CD4-positive, alpha-beta memory T cell (primary cell): ENCODE results near the gene ERBB3. TPM values are rescaled to one million over a fixed set of nuclear protein-coding genes. Genes with fewer than 3 reads are reported as not detected.

Experiments used
- CTCF ChIA-PET: fragments of 350-600 bp; sonication (Branson Sonifier 250); formaldehyde crosslinking; loops from one replicate; lab custom pipeline; 2021; ENCODE audit warnings: inconsistent platforms; ENCODE audit not compliant: partially characterized antibody; lab: Charles Lee
- POLR2A ChIA-PET: fragments of 350-600 bp; sonication (Branson Sonifier 250); formaldehyde crosslinking; loops from one replicate; lab custom pipeline; 2021; ENCODE audit not compliant: partially characterized antibody; lab: Charles Lee
- DNase-seq, 5 donors: peaks; one replicate each; pipeline versions ENCODE4 v3.0.0 to v3.0.0-alpha.2; 2020 to 2022; ENCODE audit warnings: mixed read lengths in 1 of 5
- H3K27ac ChIP-seq: one replicate; pipeline ENCODE4 v1.7.0; 2013; ENCODE audit warnings: low read depth, low read length
- H3K27me3 ChIP-seq: 2 replicates; pipeline ENCODE4 v1.7.0; 2013; ENCODE audit warnings: mild to moderate bottlenecking, low read length, moderate library complexity; ENCODE audit not compliant: insufficient read depth
- H3K36me3 ChIP-seq: 2 replicates; pipeline ENCODE4 v1.7.0; 2013; ENCODE audit warnings: mild to moderate bottlenecking, low read length, moderate library complexity; ENCODE audit not compliant: insufficient read depth
- H3K4me1 ChIP-seq: 2 replicates; pipeline ENCODE4 v1.7.0; 2013; ENCODE audit warnings: mild to moderate bottlenecking, low read length, moderate library complexity; ENCODE audit not compliant: insufficient read depth
- H3K4me3 ChIP-seq, 2 donors: one replicate each; pipeline ENCODE4 v1.7.0; 2013; ENCODE audit warnings: low read length in 2 of 2, mild to moderate bottlenecking in 1 of 2
- H3K9me3 ChIP-seq, 2 donors: one replicate each; pipeline ENCODE4 v1.7.0; 2013; ENCODE audit warnings: low read length in 2 of 2, control low read depth in 1 of 2; ENCODE audit not compliant: control insufficient read depth in 1 of 2
- H3K27ac Mint-ChIP-seq, 7 donors: one replicate each; pipeline ENCODE4 v1.8.0; 2020 to 2021; ENCODE audit warnings: mixed read lengths in 7 of 7, mild to moderate bottlenecking in 6 of 7, inconsistent platforms in 3 of 7, moderate library complexity in 3 of 7
- H3K27me3 Mint-ChIP-seq, 2 donors: one replicate each; pipeline ENCODE4 v1.8.0; 2020 to 2021; ENCODE audit warnings: mixed read lengths in 2 of 2
- H3K36me3 Mint-ChIP-seq, 2 donors: one replicate each; pipeline ENCODE4 v1.8.0; 2020 to 2021; ENCODE audit warnings: mixed read lengths in 2 of 2, inconsistent platforms in 1 of 2, mild to moderate bottlenecking in 1 of 2
- H3K4me1 Mint-ChIP-seq, 4 donors: one replicate each; pipeline ENCODE4 v1.8.0; 2020 to 2021; ENCODE audit warnings: mixed read lengths in 4 of 4, mild to moderate bottlenecking in 1 of 4
- H3K4me3 Mint-ChIP-seq, 8 donors: one replicate each; pipeline ENCODE4 v1.8.0; 2020 to 2021; ENCODE audit warnings: mixed read lengths in 8 of 8, mild to moderate bottlenecking in 7 of 8, moderate library complexity in 6 of 8, inconsistent platforms in 3 of 8
- H3K9me3 Mint-ChIP-seq, 8 donors: one replicate each; pipeline ENCODE4 v1.8.0; 2020 to 2021; ENCODE audit warnings: mixed read lengths in 8 of 8, mild to moderate bottlenecking in 5 of 8, inconsistent platforms in 3 of 8, moderate library complexity in 1 of 8
- intact Hi-C: fragments of 100-400 bp; cut with micrococcal nuclease; formaldehyde crosslinking; loops from one replicate; pipeline ENCODE4 v1.15.1; 2023
- polyA plus RNA-seq, 2 donors: library from polyadenylated mRNA; unstranded; fragments of 300-500 nt; fragmentation: Illumina TruSeq; gene quantifications; one replicate each; pipeline ENCODE4 v1.2.3, GENCODE V29; 2021
- total RNA-seq, 2 experiments: library from RNA; stranded (reverse); gene quantifications; one replicate each; pipeline ENCODE4 v1.2.3, GENCODE V29; 2021

Gene ERBB3
- total and polyA plus RNA-seq, 4 experiments from 2014 or later = 0.61 to 6.9 (median 3.3) TPM

- POLR2A ChIA-PET = interaction anchor here (1.0 to 4.0 kb wide), 4 partner anchors 15 to 46 kb away, joined by 3 to 16 read pairs (median 8); partner anchors contain the start of genes SMARCC2 and ZC3H10
- CTCF ChIA-PET = interaction anchor here (1.2 to 5.9 kb wide), 5 partner anchors 9 to 47 kb away, joined by 4 to 22 read pairs (median 12); partner anchors contain the start of genes ESYT1, MYL6B and SMARCC2
- no peak overlapping the region for H3K4me3 ChIP-seq
- Mint-ChIP-seq H3K9me3 (no peaks in the 10 kb centered on the region), H3K27me3 (no peaks in the 10 kb centered on the region), H3K4me1 (peaks cover 39 to 70% (median 54%) of the 10 kb centered on the region in 4 donors), H3K36me3 (peaks cover 71 to 74% of the 10 kb centered on the region in 2 donors), H3K27ac (peak overlapping the region in 6 of 7 donors; percentile 42 to 86 (median 64)), H3K4me3 (no peak overlapping the region)
- intact Hi-C loops = no loop called here
- no peaks in the 10 kb centered on the region for H3K27me3 ChIP-seq
- peaks cover 56% of the 10 kb centered on the region for H3K4me1 ChIP-seq
- H3K9me3 ChIP-seq = no peaks in the 10 kb centered on the region
- H3K27ac ChIP-seq = no peak overlapping the region
- peaks cover 73% of the 10 kb centered on the region for H3K36me3 ChIP-seq
- no peak for DNase-seq
These were observed 62.2 kb downstream of the ERBB3 start for GRCh38 chr12:56141946-56142784.

- intact Hi-C loops = no loop called here
- Mint-ChIP-seq H3K36me3 (peaks cover 61 to 66% of the 10 kb centered on the region in 2 donors), H3K27me3 (no peaks in the 10 kb centered on the region), H3K4me1 (peaks cover 30 to 60% (median 44%) of the 10 kb centered on the region in 4 donors), H3K27ac (peak overlapping the region; percentile 51 to 90 (median 83)), H3K9me3 (no peaks in the 10 kb centered on the region), H3K4me3 (peak overlapping the region in 5 of 8 donors; percentile 3 to 33 (median 6))
- ChIA-PET POLR2A (interaction anchor here (0.5 to 4.0 kb wide), 4 partner anchors 14 to 58 kb away, joined by 3 to 16 read pairs (median 8); partner anchors contain the start of genes SMARCC2 and ZC3H10), CTCF (interaction anchor here (1.0 to 2.7 kb wide), 7 partner anchors 8 to 21 kb away, joined by 3 to 14 read pairs (median 6); partner anchors contain the start of genes ESYT1 and MYL6B)
- peaks cover 63% of the 10 kb centered on the region for H3K36me3 ChIP-seq
- H3K27ac ChIP-seq = no peak overlapping the region
- H3K4me3 ChIP-seq = no peak overlapping the region
- no peaks in the 10 kb centered on the region for H3K9me3 ChIP-seq
- H3K4me1 ChIP-seq = peaks cover 45% of the 10 kb centered on the region
- H3K27me3 ChIP-seq = no peaks in the 10 kb centered on the region
- DNase-seq = no peak
These were observed 63.3 kb downstream of the ERBB3 start for GRCh38 chr12:56143217-56143616.

GRCh38 chr12:56143870-56144269 lies 63.9 kb downstream of the ERBB3 start:
- Mint-ChIP-seq H3K9me3 (no peaks in the 10 kb centered on the region), H3K36me3 (peaks cover 54 to 60% of the 10 kb centered on the region in 2 donors), H3K4me3 (peak overlapping the region in 1 of 8 donors; percentile 10), H3K27ac (peak overlapping the region; percentile 51 to 90 (median 83)), H3K27me3 (no peaks in the 10 kb centered on the region), H3K4me1 (peaks cover 24 to 53% (median 37%) of the 10 kb centered on the region in 4 donors)
- peaks cover 56% of the 10 kb centered on the region for H3K36me3 ChIP-seq
- H3K4me3 ChIP-seq = no peak overlapping the region
- intact Hi-C loops = no loop called here
- POLR2A ChIA-PET = interaction anchor here (4.0 kb wide), 1 partner anchor 26 kb away, joined by 16 read pairs; the partner anchor contains the start of gene ZC3H10
- CTCF ChIA-PET = interaction anchor here (1.0 to 2.3 kb wide), 6 partner anchors 8 to 21 kb away, joined by 3 to 12 read pairs (median 4); partner anchors contain the start of genes ESYT1 and MYL6B
- no peaks in the 10 kb centered on the region for H3K27me3 ChIP-seq
- no peaks in the 10 kb centered on the region for H3K9me3 ChIP-seq
- H3K4me1 ChIP-seq = peaks cover 39% of the 10 kb centered on the region
- no peak for DNase-seq
- no peak overlapping the region for H3K27ac ChIP-seq

GRCh38 chr12:56145217-56145616 lies 65.3 kb downstream of the ERBB3 start:
- Mint-ChIP-seq H3K4me1 (peaks cover 22 to 47% (median 35%) of the 10 kb centered on the region in 4 donors), H3K27me3 (no peaks in the 10 kb centered on the region), H3K9me3 (no peaks in the 10 kb centered on the region), H3K36me3 (peaks cover 47 to 48% of the 10 kb centered on the region in 2 donors), H3K4me3 (no peak overlapping the region), H3K27ac (peak overlapping the region in 4 of 7 donors; percentile 18 to 66 (median 56))
- CTCF ChIA-PET = interaction anchor here (0.8 to 2.0 kb wide), 3 partner anchors 17 to 46 kb away, joined by 3 to 5 read pairs (median 4); partner anchors contain the start of gene ESYT1
- Histone ChIP-seq H3K9me3 (no peaks in the 10 kb centered on the region), H3K4me3 (no peak overlapping the region), H3K27ac (no peak overlapping the region), H3K27me3 (no peaks in the 10 kb centered on the region), H3K36me3 (peaks cover 45% of the 10 kb centered on the region), H3K4me1 (peaks cover 25% of the 10 kb centered on the region)
- POLR2A ChIA-PET = interaction anchor here (0.6 to 1.1 kb wide), 2 partner anchors 44 to 564 kb away, joined by 3 to 4 read pairs; partner anchors contain the start of gene SMARCC2
- DNase-seq = no peak
- intact Hi-C loops = no loop called here

- Histone ChIP-seq H3K27me3 (no peaks in the 10 kb centered on the region), H3K4me1 (peaks cover 35% of the 10 kb centered on the region), H3K36me3 (peaks cover 36% of the 10 kb centered on the region), H3K9me3 (no peaks in the 10 kb centered on the region), H3K27ac (no peak overlapping the region), H3K4me3 (no peak overlapping the region)
- ChIA-PET POLR2A (interaction anchor here (0.7 to 1.0 kb wide), 2 partner anchors 30 to 41 kb away, joined by 4 to 5 read pairs; no protein-coding TSS in a partner anchor), CTCF (interaction anchor here (0.7 kb wide), 1 partner anchor 43 kb away, joined by 3 read pairs; no protein-coding TSS in a partner anchor)
- peaks cover 36% of the 10 kb centered on the region in 2 donors for H3K36me3 Mint-ChIP-seq
- H3K4me1 Mint-ChIP-seq = peaks cover 26 to 51% (median 39%) of the 10 kb centered on the region in 4 donors
- H3K9me3 Mint-ChIP-seq = no peaks in the 10 kb centered on the region
- no peaks in the 10 kb centered on the region for H3K27me3 Mint-ChIP-seq
- intact Hi-C loops = no loop called here
- H3K27ac Mint-ChIP-seq = peak overlapping the region in 4 of 7 donors; percentile 16 to 47 (median 41)
- no peak for DNase-seq
- no peak overlapping the region for H3K4me3 Mint-ChIP-seq
These were observed 66.8 kb downstream of the ERBB3 start for GRCh38 chr12:56146492-56147460.

- POLR2A ChIA-PET = interaction anchor here (1.2 to 2.1 kb wide), 3 partner anchors 25 to 71 kb away, joined by 3 to 12 read pairs (median 5); partner anchors contain the start of genes PA2G4 and RNF41
These were observed 70.6 kb downstream of the ERBB3 start for GRCh38 chr12:56150563-56150962.

More at GRCh38 chr12:56150563-56150962, 70.6 kb downstream of the ERBB3 start:
- H3K4me1 Mint-ChIP-seq = peaks cover 17 to 48% (median 28%) of the 10 kb centered on the region in 4 donors
- peak overlapping the region; percentile 50 to 99 (median 95) for H3K27ac Mint-ChIP-seq
- Histone ChIP-seq H3K4me1 (peaks cover 27% of the 10 kb centered on the region), H3K4me3 (no peak overlapping the region), H3K9me3 (no peaks in the 10 kb centered on the region), H3K36me3 (no peaks in the 10 kb centered on the region), H3K27me3 (no peaks in the 10 kb centered on the region), H3K27ac (no peak overlapping the region)
- H3K4me3 Mint-ChIP-seq = peak overlapping the region in 7 of 8 donors; percentile 33 to 67 (median 53)
- CTCF ChIA-PET = interaction anchor here (1.4 to 2.9 kb wide), 7 partner anchors 8 to 104 kb away, joined by 4 to 22 read pairs (median 7); partner anchors contain the start of genes ESYT1 and ZC3H10
- H3K9me3 Mint-ChIP-seq = no peaks in the 10 kb centered on the region
- peaks cover 0 to 1% of the 10 kb centered on the region in 2 donors for H3K36me3 Mint-ChIP-seq
- no peaks in the 10 kb centered on the region for H3K27me3 Mint-ChIP-seq
- no peak for DNase-seq
- intact Hi-C loops = no loop called here
